ENCODE results near the gene KRTAP4-7. TPM values are rescaled to one million over a fixed set of nuclear protein-coding genes. Genes with fewer than 3 reads are reported as not detected.
"Not testable (repeated sequence)": the region's sequence is repeated elsewhere in the genome, so short reads cannot be mapped to it uniquely, and the experiment has no call there.

Gene KRTAP4-7
- total RNA-seq = not detected

DNA sequence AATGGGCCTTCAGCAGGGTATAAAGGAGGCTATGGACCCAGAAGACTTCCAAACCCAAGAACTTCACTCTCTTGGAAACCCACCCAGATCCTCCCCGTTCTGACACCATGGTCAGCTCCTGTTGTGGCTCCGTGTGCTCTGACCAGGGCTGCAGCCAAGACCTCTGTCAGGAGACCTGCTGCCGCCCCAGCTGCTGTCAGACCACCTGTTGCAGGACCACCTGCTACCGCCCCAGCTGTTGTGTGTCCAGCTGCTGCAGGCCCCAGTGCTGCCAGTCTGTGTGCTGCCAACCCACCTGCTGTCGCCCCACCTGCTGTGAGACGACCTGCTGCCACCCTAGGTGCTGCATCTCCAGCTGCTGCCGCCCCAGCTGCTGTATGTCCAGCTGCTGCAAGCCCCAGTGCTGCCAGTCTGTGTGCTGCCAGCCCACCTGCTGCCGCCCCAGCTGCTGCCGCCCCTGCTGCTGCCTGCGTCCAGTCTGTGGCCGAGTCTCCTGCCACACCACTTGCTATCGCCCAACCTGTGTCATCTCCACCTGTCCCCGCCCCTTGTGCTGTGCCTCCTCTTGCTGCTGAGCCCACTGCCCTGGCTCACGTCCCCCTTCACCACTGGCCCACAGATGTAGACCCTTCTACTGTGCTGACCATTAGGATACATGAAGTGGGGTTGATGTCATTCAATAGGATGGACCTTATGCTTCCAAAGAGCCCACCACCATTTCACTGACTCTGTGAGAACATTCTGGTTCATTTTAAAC is at the start of gene KRTAP4-7:
Gene KRTAP4-7, plus strand, starts transcription at position 51 of the 757 bp plus-strand sequence. Its CDS starts 57 bp downstream, at position 108.
- not testable (repeated sequence) for H3K9me3 ChIP-seq; H3K4me1 ChIP-seq (ENCODE audit: control insufficient read depth in 1 of 2, low read depth in 2 of 2); DNase-seq (ENCODE audit: low spot score); ATAC-seq (ENCODE audit: insufficient number of reproducible peaks, low FRiP score, low read depth); H3K36me3 ChIP-seq; H3K4me3 ChIP-seq; H3K27ac ChIP-seq; H3K27me3 ChIP-seq (replicated peaks; ENCODE audit: insufficient read depth)

DNA sequence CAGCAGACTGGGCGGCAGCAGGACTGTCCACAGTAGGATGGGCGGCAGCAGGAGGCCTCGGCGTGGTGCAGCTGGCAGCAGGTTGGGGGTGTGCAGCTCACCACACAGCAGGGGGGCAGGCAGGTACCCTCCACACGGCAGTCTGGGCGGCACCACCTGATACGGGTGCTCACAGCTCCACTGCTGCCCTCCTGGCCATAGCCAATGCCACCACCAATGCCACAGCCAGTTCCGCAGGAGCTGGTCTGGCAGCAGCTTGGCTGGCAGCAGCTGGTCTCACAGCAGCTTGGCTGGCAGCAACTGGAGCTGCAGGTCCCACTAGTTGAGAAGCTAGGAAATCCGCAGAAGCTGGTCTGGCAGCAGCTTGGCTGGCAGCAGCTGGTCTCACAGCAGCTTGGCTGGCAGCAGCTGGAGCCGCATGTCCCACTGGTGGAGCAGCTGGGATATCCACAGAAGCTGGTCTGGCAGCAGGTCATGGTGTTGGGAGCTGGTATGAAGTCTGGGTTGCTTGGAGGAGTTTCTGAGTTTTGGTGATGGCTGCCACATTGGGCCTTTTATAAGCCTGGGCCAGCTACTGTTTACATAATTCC is 49.5 kb upstream of the KRTAP4-7 start, which contains the start of gene KRTAP1-3:
Gene KRTAP1-3, minus strand, starts transcription at position 529 of the 590 bp plus-strand sequence. Its CDS starts 53 bp downstream, at position 476.
- not testable (repeated sequence) for H3K27ac ChIP-seq; H3K27me3 ChIP-seq (replicated peaks; ENCODE audit: insufficient read depth); H3K36me3 ChIP-seq; ATAC-seq (ENCODE audit: insufficient number of reproducible peaks, low FRiP score, low read depth); H3K4me3 ChIP-seq; H3K4me1 ChIP-seq (ENCODE audit: control insufficient read depth in 1 of 2, low read depth in 2 of 2); H3K9me3 ChIP-seq; DNase-seq (ENCODE audit: low spot score)

- H3K27ac ChIP-seq = no peak overlapping the region
- DNase-seq (ENCODE audit: low spot score) (no peak), ATAC-seq (ENCODE audit: insufficient number of reproducible peaks, low FRiP score, low read depth) (no peak)
- no peaks in the 10 kb centered on the region for H3K36me3 ChIP-seq
- no peaks in the 10 kb centered on the region for H3K27me3 ChIP-seq (replicated peaks; ENCODE audit: insufficient read depth)
- TF ChIP-seq, protein P1, sequence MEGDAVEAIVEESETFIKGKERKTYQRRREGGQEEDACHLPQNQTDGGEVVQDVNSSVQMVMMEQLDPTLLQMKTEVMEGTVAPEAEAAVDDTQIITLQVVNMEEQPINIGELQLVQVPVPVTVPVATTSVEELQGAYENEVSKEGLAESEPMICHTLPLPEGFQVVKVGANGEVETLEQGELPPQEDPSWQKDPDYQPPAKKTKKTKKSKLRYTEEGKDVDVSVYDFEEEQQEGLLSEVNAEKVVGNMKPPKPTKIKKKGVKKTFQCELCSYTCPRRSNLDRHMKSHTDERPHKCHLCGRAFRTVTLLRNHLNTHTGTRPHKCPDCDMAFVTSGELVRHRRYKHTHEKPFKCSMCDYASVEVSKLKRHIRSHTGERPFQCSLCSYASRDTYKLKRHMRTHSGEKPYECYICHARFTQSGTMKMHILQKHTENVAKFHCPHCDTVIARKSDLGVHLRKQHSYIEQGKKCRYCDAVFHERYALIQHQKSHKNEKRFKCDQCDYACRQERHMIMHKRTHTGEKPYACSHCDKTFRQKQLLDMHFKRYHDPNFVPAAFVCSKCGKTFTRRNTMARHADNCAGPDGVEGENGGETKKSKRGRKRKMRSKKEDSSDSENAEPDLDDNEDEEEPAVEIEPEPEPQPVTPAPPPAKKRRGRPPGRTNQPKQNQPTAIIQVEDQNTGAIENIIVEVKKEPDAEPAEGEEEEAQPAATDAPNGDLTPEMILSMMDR (IDR thresholded peaks at IDR 0.05) = no peak
- no peaks in the 10 kb centered on the region for H3K9me3 ChIP-seq
- H3K4me1 ChIP-seq (ENCODE audit: control insufficient read depth in 1 of 2, low read depth in 2 of 2) = peaks cover 0 to 8% of the 10 kb centered on the region in 2 donors
- H3K4me3 ChIP-seq = no peak overlapping the region
Measured at GRCh38 chr17:41037853-41038350, 46.0 kb upstream of the KRTAP4-7 start.

GRCh38 chr17:41040783-41041571 is 43.0 kb upstream of the KRTAP4-7 start, which contains the start of gene KRTAP1-1:
TSS of gene KRTAP1-1 (minus strand) at chr17:41041450. CDS start at chr17:41041397, 53 bp downstream.
- not testable (repeated sequence) for H3K27ac ChIP-seq; ATAC-seq (ENCODE audit: insufficient number of reproducible peaks, low FRiP score, low read depth)
- TF ChIP-seq, protein P1 (IDR thresholded peaks at IDR 0.05) = peak; percentile 8

DNA sequence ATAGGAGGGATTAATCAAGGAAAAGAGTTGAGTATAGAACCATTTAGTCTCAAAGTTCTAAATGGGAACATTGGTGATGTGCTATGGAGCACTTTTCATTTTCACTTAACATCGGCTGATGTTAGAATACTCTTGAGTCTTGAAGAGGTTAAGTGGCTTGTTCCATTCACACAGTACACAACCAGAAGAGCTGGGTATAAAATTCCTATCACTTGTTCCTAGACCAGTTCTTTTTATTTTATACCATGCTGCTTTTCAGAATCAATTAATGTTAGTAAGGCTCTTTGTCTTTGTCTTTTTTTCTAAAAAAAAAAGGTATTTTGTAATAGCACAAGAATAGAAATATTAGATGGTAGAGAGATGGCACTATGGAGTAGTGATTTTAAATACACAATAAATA is 41.0 kb upstream of the KRTAP4-7 start:
- Histone ChIP-seq H3K4me1 (ENCODE audit: control insufficient read depth in 1 of 2, low read depth in 2 of 2) (peaks cover 0 to 8% of the 10 kb centered on the region in 2 donors), H3K27me3 (replicated peaks; ENCODE audit: insufficient read depth) (no peaks in the 10 kb centered on the region), H3K27ac (no peak overlapping the region), H3K36me3 (no peaks in the 10 kb centered on the region), H3K4me3 (no peak overlapping the region), H3K9me3 (no peaks in the 10 kb centered on the region)
- TF ChIP-seq, protein P1 (IDR thresholded peaks at IDR 0.05) = no peak
- no peak for DNase-seq (ENCODE audit: low spot score)
- ATAC-seq (ENCODE audit: insufficient number of reproducible peaks, low FRiP score, low read depth) = no peak

More at GRCh38 chr17:41040783-41041571, 43.0 kb upstream of the KRTAP4-7 start, which contains the start of gene KRTAP1-1:
- not testable (repeated sequence) for H3K36me3 ChIP-seq; H3K27me3 ChIP-seq (replicated peaks; ENCODE audit: insufficient read depth); H3K4me1 ChIP-seq (ENCODE audit: control insufficient read depth in 1 of 2, low read depth in 2 of 2); H3K9me3 ChIP-seq; H3K4me3 ChIP-seq; DNase-seq (ENCODE audit: low spot score)

DNA sequence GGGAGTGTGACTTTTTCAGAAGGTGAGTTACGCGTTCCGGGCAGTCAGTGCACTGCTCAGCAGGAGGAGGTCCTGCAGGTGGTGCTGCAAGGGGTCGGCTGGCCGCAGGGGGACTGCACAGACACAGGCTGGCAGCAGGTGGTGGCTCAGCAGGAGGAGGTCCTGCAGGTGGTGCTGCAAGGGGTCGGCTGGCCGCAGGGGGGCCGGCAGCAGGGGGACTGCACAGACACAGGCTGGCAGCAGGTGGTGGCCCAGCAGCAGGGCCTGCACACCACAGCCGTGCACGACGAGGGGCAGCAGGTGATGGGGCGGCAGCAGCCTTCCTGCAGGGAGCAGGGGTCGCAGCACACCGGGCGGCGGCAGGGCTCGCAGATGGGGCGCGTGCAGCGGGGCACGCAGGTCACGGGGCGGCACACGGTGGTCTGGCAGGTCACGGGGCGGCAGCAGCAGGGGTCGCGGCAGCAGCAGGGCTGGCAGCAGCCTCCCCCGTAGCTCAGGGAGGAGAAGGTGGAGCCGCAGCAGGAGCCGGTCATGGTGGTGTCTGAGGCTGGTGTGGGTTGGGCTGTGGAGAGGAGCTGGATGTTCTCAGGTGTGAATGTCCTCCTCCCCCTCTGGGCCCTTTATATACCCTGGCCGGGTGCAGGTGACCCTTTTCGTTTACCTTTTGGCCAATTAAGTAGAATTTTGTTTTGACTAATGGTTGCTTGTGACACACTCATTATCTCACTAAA is 37.0 kb upstream of the KRTAP4-7 start, which contains the start of gene KRTAP2-1:
Gene KRTAP2-1, minus strand, starts transcription at position 582 of the 731 bp plus-strand sequence. Its CDS starts 49 bp downstream, at position 533.
- not testable (repeated sequence) for H3K4me1 ChIP-seq (ENCODE audit: control insufficient read depth in 1 of 2, low read depth in 2 of 2); H3K4me3 ChIP-seq; H3K27ac ChIP-seq; H3K9me3 ChIP-seq; H3K27me3 ChIP-seq (replicated peaks; ENCODE audit: insufficient read depth); DNase-seq (ENCODE audit: low spot score); H3K36me3 ChIP-seq; ATAC-seq (ENCODE audit: insufficient number of reproducible peaks, low FRiP score, low read depth)
